Astrocyte (in vitro differentiated cells and primary cell): ENCODE results near the gene SMG5.

Experiments
- EZH2 ChIP-seq: IDR thresholded peaks from 2 replicates; pipeline ENCODE4 v1.6.1; 2012; ENCODE audit warnings: mild to moderate bottlenecking, low read length, inconsistent platforms; ENCODE audit not compliant: insufficient read depth
- TF ChIP-seq, protein P1 (sequence below): IDR thresholded peaks from 2 replicates; pipeline ENCODE4 v1.5.1; 2011; ENCODE audit warnings: low read depth, mild to moderate bottlenecking, inconsistent platforms, low read length, moderate library complexity; ENCODE audit not compliant: insufficient read depth

DNA sequence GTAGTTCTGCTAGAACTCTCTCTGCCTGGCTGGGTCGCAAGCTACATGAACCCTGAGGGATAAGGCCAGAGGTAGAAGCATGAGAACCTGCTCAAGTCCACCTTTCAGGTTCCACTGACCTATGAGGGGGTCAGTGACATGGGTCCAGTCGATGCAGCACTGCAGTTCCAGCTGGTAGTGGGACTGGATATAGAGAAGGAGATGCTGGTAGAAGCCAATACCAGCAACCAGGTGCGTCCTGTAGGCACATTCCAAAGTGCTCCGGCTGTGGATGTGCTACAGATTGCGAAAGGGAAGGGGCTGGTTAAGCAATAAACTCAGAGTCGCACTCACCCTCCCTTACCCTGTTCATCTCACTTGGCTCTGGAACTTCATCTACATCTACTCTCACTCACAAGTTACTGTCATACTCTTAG is 5.7 kb downstream of the SMG5 start:
- TF ChIP-seq, protein P1, sequence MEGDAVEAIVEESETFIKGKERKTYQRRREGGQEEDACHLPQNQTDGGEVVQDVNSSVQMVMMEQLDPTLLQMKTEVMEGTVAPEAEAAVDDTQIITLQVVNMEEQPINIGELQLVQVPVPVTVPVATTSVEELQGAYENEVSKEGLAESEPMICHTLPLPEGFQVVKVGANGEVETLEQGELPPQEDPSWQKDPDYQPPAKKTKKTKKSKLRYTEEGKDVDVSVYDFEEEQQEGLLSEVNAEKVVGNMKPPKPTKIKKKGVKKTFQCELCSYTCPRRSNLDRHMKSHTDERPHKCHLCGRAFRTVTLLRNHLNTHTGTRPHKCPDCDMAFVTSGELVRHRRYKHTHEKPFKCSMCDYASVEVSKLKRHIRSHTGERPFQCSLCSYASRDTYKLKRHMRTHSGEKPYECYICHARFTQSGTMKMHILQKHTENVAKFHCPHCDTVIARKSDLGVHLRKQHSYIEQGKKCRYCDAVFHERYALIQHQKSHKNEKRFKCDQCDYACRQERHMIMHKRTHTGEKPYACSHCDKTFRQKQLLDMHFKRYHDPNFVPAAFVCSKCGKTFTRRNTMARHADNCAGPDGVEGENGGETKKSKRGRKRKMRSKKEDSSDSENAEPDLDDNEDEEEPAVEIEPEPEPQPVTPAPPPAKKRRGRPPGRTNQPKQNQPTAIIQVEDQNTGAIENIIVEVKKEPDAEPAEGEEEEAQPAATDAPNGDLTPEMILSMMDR, result no peak
- no peak for TF ChIP-seq EZH2
